C4-2B (cell line): Measurements from ENCODE around the gene LSM11.

Experiments
- ZFX ChIP-seq: fragments of 450-650 bp; IDR thresholded peaks from 2 replicates; pipeline ENCODE4 v1.6.1; 2017
- TF ChIP-seq, protein P1 (sequence below): fragments of 450-650 bp; conservative IDR thresholded peaks from 2 replicates; pipeline ENCODE4 v1.5.1; 2017; ENCODE audit warnings: mild to moderate bottlenecking

- TF ChIP-seq, protein P1, sequence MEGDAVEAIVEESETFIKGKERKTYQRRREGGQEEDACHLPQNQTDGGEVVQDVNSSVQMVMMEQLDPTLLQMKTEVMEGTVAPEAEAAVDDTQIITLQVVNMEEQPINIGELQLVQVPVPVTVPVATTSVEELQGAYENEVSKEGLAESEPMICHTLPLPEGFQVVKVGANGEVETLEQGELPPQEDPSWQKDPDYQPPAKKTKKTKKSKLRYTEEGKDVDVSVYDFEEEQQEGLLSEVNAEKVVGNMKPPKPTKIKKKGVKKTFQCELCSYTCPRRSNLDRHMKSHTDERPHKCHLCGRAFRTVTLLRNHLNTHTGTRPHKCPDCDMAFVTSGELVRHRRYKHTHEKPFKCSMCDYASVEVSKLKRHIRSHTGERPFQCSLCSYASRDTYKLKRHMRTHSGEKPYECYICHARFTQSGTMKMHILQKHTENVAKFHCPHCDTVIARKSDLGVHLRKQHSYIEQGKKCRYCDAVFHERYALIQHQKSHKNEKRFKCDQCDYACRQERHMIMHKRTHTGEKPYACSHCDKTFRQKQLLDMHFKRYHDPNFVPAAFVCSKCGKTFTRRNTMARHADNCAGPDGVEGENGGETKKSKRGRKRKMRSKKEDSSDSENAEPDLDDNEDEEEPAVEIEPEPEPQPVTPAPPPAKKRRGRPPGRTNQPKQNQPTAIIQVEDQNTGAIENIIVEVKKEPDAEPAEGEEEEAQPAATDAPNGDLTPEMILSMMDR, result no peak
- no peak for TF ChIP-seq ZFX
Observed at GRCh38 chr5:157710882-157711281, 32.6 kb upstream of the LSM11 start.
